HT1080 (cell line): ENCODE measurements around the gene PPP1R26. TPM values are rescaled to one million over a fixed set of nuclear protein-coding genes. Genes with fewer than 3 reads are reported as not detected.

Experiments
- total RNA-seq: library from RNA; depleted of rRNA; stranded (reverse); fragments of >200 nt; shearing (Covaris generic); gene quantifications from 2 replicates; pipeline ENCODE4 v1.2.3, GENCODE V29; 2014; rRNA removed

The PPP1R26 gene
- total RNA-seq, 1 experiment from 2014 or later, result 36.2 TPM

Other genes with a start within 250 kb of the PPP1R26 start
- gene MRPS2, start 20.9 kb downstream of the PPP1R26 start, total RNA-seq, result 106 and 170 TPM in 2 replicates
- 0.33 TPM in 1 of 2 replicates, not detected in the other for gene LCN1, start 41.7 kb downstream of the PPP1R26 start, total RNA-seq
- 0.24 TPM in 1 of 2 replicates, not detected in the other for gene OBP2A, start 66.3 kb downstream of the PPP1R26 start, total RNA-seq
- 15.7 and 17.5 TPM in 2 replicates for gene PAEP, start 82.0 kb downstream of the PPP1R26 start, total RNA-seq
- not detected in 2 replicates for gene GLT6D1, start 159.8 kb downstream of the PPP1R26 start, total RNA-seq
- not detected in 2 replicates for gene LCN9, start 183.5 kb downstream of the PPP1R26 start, total RNA-seq
- gene SOHLH1, start 219.7 kb downstream of the PPP1R26 start, total RNA-seq, result 0.23 TPM in 1 of 2 replicates, not detected in the other
- not detected in 2 replicates for gene KCNT1, start 222.4 kb downstream of the PPP1R26 start, total RNA-seq